PC-9 (cell line): ENCODE results near the gene FLYWCH1.

Experiments used
- CTCF ChIP-seq: fragments of 200-600 bp; sonication (generic); conservative IDR thresholded peaks from 2 replicates; pipeline ENCODE4 v1.6.1; 2017; ENCODE audit warnings: mixed run types, antibody characterized with exemption, mild to moderate bottlenecking, moderate library complexity
- EZH2 ChIP-seq: fragments of 200-600 bp; sonication (generic); IDR thresholded peaks from 2 replicates; pipeline ENCODE4 v1.8.0; 2017; ENCODE audit warnings: antibody characterized with exemption, low read depth

DNA sequence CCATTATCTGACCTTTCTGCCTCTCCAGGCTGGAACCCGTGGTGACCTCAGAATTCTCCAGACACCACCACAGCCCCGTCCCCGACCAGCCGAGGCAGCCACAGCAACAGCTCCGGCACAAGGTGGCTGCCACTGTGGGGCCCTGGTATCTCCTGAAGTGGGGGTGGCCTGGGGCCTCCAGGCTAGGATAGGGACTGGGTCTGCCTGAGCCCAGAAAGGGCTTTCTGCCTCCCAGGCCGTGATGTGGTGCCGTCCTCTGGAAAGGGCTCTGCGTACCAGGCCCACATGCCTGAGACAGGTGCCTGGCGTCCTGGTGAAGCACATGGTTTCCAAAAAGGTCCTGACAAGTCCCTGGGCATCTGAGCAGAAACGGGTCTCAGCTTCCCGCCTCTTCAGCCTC is 17.1 kb downstream of the FLYWCH1 start:
- TF ChIP-seq CTCF (no peak), EZH2 (no peak)
